ENCODE data around the gene RGS6.

The RGS6 gene

GRCh38 chr14:72311116-72311515 lies 378.9 kb downstream of the RGS6 start:
- DNase-seq (ENCODE audit: low spot score), result no peak

- DNase-seq (ENCODE audit: low spot score), result no peak
Measured at GRCh38 chr14:72311516-72311915, 379.3 kb downstream of the RGS6 start.

- DNase-seq (ENCODE audit: low spot score), result no peak
Measured at GRCh38 chr14:72314808-72315435, 382.7 kb downstream of the RGS6 start.

- no peak for DNase-seq (ENCODE audit: low spot score)
Measured at GRCh38 chr14:72315714-72316113, 383.5 kb downstream of the RGS6 start.

GRCh38 chr14:72318648-72319047 lies 386.4 kb downstream of the RGS6 start:
- no peak for DNase-seq (ENCODE audit: low spot score)

GRCh38 chr14:72332046-72332445 lies 399.8 kb downstream of the RGS6 start:
- DNase-seq (ENCODE audit: low spot score), result no peak

GRCh38 chr14:72332871-72333270 lies 400.6 kb downstream of the RGS6 start:
- no peak for DNase-seq (ENCODE audit: low spot score)

GRCh38 chr14:72333357-72333756 lies 401.1 kb downstream of the RGS6 start:
- no peak for DNase-seq (ENCODE audit: low spot score)

- no peak for DNase-seq (ENCODE audit: low spot score)
Measured at GRCh38 chr14:72336311-72336980, 404.2 kb downstream of the RGS6 start.

- no peak for DNase-seq (ENCODE audit: low spot score)
Measured at GRCh38 chr14:72341237-72341636, 409.0 kb downstream of the RGS6 start.

GRCh38 chr14:72341686-72342085 lies 409.5 kb downstream of the RGS6 start:
- DNase-seq (ENCODE audit: low spot score), result no peak

GRCh38 chr14:72347118-72347517 lies 414.9 kb downstream of the RGS6 start:
- no peak for DNase-seq (ENCODE audit: low spot score)

- no peak for DNase-seq (ENCODE audit: low spot score)
Measured at GRCh38 chr14:72350215-72350614, 418.0 kb downstream of the RGS6 start.

GRCh38 chr14:72352012-72352411 lies 419.8 kb downstream of the RGS6 start:
- DNase-seq (ENCODE audit: low spot score), result no peak

GRCh38 chr14:72366619-72367018 lies 434.4 kb downstream of the RGS6 start:
- DNase-seq (ENCODE audit: low spot score), result no peak

- DNase-seq (ENCODE audit: low spot score), result no peak
Measured at GRCh38 chr14:72369106-72369505, 436.9 kb downstream of the RGS6 start.

GRCh38 chr14:72377016-72377415 lies 444.8 kb downstream of the RGS6 start:
- DNase-seq (ENCODE audit: low spot score), result no peak

- DNase-seq (ENCODE audit: low spot score), result no peak
Measured at GRCh38 chr14:72380456-72380855, 448.2 kb downstream of the RGS6 start.

- DNase-seq (ENCODE audit: low spot score), result no peak
Measured at GRCh38 chr14:72383865-72384264, 451.6 kb downstream of the RGS6 start.

- no peak for DNase-seq (ENCODE audit: low spot score)
Measured at GRCh38 chr14:72387726-72388125, 455.5 kb downstream of the RGS6 start.

GRCh38 chr14:72389200-72389599 lies 457.0 kb downstream of the RGS6 start:
- DNase-seq (ENCODE audit: low spot score), result no peak

- no peak for DNase-seq (ENCODE audit: low spot score)
Measured at GRCh38 chr14:72401101-72401625, 468.9 kb downstream of the RGS6 start.

GRCh38 chr14:72401632-72402376 lies 469.6 kb downstream of the RGS6 start:
- no peak for DNase-seq (ENCODE audit: low spot score)
